Spleen (tissue), 11 donors: ENCODE results near the gene CEBPB. TPM values are rescaled to one million over a fixed set of nuclear protein-coding genes. Genes with fewer than 3 reads are reported as not detected.

ENCODE experiments used
- DNase-seq: peaks from one replicate; pipeline ENCODE4 v3.0.0-alpha.2; 2020
- H3K27ac ChIP-seq, 8 donors: fragments of 200-600 bp; sonication (generic) in 7 of 8; 1 replicate in 4 of 8; 2 replicates in 4 of 8; pipeline versions ENCODE4 v1.5.0 to v1.8.0; 2016 to 2021; ENCODE audit warnings: inconsistent platforms in 4 of 8, mild to moderate bottlenecking in 4 of 8, moderate library complexity in 1 of 8
- H3K27me3 ChIP-seq, 7 donors: fragments of 200-600 bp; sonication (generic) in 6 of 7; replicated peaks in 1 of 7; 1 replicate in 4 of 7; 2 replicates in 3 of 7; pipeline versions ENCODE4 v1.5.0 to v1.8.0; 2016 to 2021; ENCODE audit warnings: inconsistent platforms in 3 of 7, mild to moderate bottlenecking in 1 of 7
- H3K36me3 ChIP-seq, 6 donors: fragments of 200-600 bp; sonication (generic) in 5 of 6; 1 replicate in 4 of 6; 2 replicates in 2 of 6; pipeline versions ENCODE4 v1.5.0 to v1.8.0; 2016 to 2021; ENCODE audit warnings: inconsistent platforms in 2 of 6
- H3K4me1 ChIP-seq, 6 donors: fragments of 200-600 bp; sonication (generic) in 5 of 6; 1 replicate in 3 of 6; 2 replicates in 3 of 6; pipeline versions ENCODE4 v1.5.0 to v1.8.0; 2016 to 2021; ENCODE audit warnings: inconsistent platforms in 3 of 6
- H3K4me3 ChIP-seq, 8 donors: fragments of 200-600 bp; sonication (generic) in 7 of 8; 1 replicate in 4 of 8; 2 replicates in 4 of 8; pipeline versions ENCODE4 v1.5.0 to v1.8.0; 2016 to 2021; ENCODE audit warnings: inconsistent platforms in 4 of 8, mild to moderate bottlenecking in 4 of 8, moderate library complexity in 2 of 8
- H3K9me3 ChIP-seq, 8 donors: fragments of 200-600 bp; sonication (generic) in 7 of 8; 1 replicate in 4 of 8; 2 replicates in 4 of 8; pipeline versions ENCODE4 v1.5.0 to v1.8.0; 2016 to 2021; ENCODE audit warnings: inconsistent platforms in 4 of 8
- POLR2A ChIP-seq, 3 donors: fragments of 450-650 bp; IDR thresholded peaks; one replicate each; pipeline ENCODE4 v1.5.1; 2017; ENCODE audit warnings: antibody characterized with exemption in 3 of 3, mild to moderate bottlenecking in 1 of 3
- POLR2AphosphoS5 ChIP-seq, 3 donors: sonication (generic); formaldehyde crosslinking; IDR thresholded peaks; one replicate each; pipeline ENCODE4 v1.5.1; 2017; ENCODE audit warnings: antibody characterized with exemption in 3 of 3
- WGBS, 5 donors: extraction: QIAGEN DNeasy Blood & Tissue Kit in 3 of 5; methylation state at CpG; one replicate each; pipeline versions ENCODE4 v1.1.5 to v1.1.7; 2013 to 2018; 5-methylcytosine and 5-hydroxymethylcytosine counted together
- intact Hi-C: fragments of 100-400 bp; cut with DNase I; formaldehyde crosslinking; loops from one replicate; pipeline ENCODE4 v1.15.0; 2023; ENCODE audit warnings: low total_unique reads
- polyA plus RNA-seq, 3 donors: library from polyadenylated mRNA; stranded (reverse); fragments of 200-250 nt; gene quantifications; one replicate each; pipeline ENCODE4 v1.2.1, GENCODE V29; 2013
- total RNA-seq, 7 donors: library from RNA; depleted of rRNA in 3 of 7; stranded (reverse); fragments of >200 nt in 3 of 7; fragmentation: NEBNext Ultra II Directional in 4 of 7; extraction: Animal tissue kit (Norgen Biotek cat#: 25700) in 4 of 7; gene quantifications; one replicate each; pipeline versions ENCODE4 v1.1.0 to v1.2.1, GENCODE V29; 2016 to 2021
- TF ChIP-seq, protein P1 (sequence below), 11 experiments: fragments of 200-600 bp in 7 of 11; fragments of 450-650 bp in 4 of 11; sonication (generic) in 4 of 11; IDR thresholded peaks in 8 of 11; conservative IDR thresholded peaks in 3 of 11; 1 replicate in 7 of 11; 2 replicates in 4 of 11; pipeline versions ENCODE4 v1.4.0 to v1.8.0; 2016 to 2021; ENCODE audit warnings: antibody characterized with exemption in 11 of 11, inconsistent platforms in 4 of 11, mild to moderate bottlenecking in 1 of 11
- donor health status: healthy with polysubstance abuse.
- donor health status: DM: no; HTN: no; CAD: no; lungs with moderate emphysema.
- donor health status: DM: no; HTN: no; CAD: no.
- donor health status: Bipolar disorder and iron deficiency.
- donor health status: healthy.
- donor health status: DM: no; HTN: no; CAD: no.
- donor health status: DM: yes; HTN: yes; CAD: no.

Gene CEBPB
- total and polyA plus RNA-seq, 10 donors = 24.2 to 273 (median 105) TPM

DNA sequence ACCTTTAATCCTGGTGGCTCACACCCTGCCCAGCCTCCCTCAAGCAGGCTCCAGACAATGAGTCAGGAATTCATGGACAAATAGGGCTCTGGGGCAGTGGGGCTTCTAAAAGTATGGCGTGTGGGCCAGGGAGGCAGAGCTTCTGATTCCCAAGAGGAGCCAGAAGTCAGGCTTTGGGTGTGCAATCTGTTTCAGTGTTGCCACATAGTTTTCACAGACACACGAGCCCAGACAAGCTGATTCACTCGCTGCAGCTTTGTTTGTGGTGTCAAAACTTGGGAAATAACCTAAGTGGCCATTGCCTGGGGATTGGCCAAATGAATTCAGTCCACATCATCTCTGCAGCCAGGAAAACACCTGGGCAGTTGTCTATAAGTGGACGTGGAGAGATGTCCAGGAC lies 46.3 kb upstream of the CEBPB start:
- H3K4me1 ChIP-seq = peaks cover 25 to 100% (median 79%) of the 10 kb centered on the region in 6 donors
- H3K4me3 ChIP-seq = no peak overlapping the region
- H3K27me3 ChIP-seq = no peaks in the 10 kb centered on the region
- peak overlapping the region in 4 of 8 donors; percentile 3 to 90 (median 40) for H3K27ac ChIP-seq
- WGBS, 5 donors = 42 to 79% (median 54%) methylated on average over 4 of the region's 4 CpGs
- intact Hi-C loops = no loop called here
- no peak for DNase-seq
- peaks cover 2 to 67% (median 28%) of the 10 kb centered on the region in 6 donors for H3K36me3 ChIP-seq
- H3K9me3 ChIP-seq = no peaks in the 10 kb centered on the region
- TF ChIP-seq POLR2A (IDR thresholded peaks at IDR 0.05) (no peak), POLR2AphosphoS5 (IDR thresholded peaks at IDR 0.05) (no peak)
- TF ChIP-seq, protein P1, sequence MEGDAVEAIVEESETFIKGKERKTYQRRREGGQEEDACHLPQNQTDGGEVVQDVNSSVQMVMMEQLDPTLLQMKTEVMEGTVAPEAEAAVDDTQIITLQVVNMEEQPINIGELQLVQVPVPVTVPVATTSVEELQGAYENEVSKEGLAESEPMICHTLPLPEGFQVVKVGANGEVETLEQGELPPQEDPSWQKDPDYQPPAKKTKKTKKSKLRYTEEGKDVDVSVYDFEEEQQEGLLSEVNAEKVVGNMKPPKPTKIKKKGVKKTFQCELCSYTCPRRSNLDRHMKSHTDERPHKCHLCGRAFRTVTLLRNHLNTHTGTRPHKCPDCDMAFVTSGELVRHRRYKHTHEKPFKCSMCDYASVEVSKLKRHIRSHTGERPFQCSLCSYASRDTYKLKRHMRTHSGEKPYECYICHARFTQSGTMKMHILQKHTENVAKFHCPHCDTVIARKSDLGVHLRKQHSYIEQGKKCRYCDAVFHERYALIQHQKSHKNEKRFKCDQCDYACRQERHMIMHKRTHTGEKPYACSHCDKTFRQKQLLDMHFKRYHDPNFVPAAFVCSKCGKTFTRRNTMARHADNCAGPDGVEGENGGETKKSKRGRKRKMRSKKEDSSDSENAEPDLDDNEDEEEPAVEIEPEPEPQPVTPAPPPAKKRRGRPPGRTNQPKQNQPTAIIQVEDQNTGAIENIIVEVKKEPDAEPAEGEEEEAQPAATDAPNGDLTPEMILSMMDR (IDR thresholded peaks at IDR 0.05 in 8 of 11, conservative IDR thresholded peaks at IDR 0.05 in 3 of 11) = no peak

DNA sequence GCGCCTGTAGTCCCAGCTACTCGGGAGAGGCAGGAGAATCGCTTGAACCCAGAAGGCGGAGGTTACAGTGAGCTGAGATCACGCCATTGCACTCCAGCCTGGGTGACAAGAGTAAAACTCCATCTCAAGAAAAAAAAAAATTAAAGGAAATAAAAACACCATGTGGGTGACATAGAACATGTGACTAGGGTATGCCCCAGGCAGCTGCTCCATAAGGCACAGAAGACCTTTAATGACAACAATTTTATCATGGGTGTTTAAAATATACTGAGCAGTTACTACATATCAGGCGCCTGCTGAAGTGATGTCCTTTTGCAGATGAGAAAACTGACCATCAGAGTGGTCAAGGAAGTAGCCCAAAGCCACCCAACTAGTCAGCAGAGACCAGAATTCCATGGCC lies 45.1 kb upstream of the CEBPB start:
- peaks cover 30 to 100% (median 81%) of the 10 kb centered on the region in 6 donors for H3K4me1 ChIP-seq
- H3K27ac ChIP-seq = peak overlapping the region in 7 of 8 donors; percentile 76 to 92 (median 86)

DNA sequence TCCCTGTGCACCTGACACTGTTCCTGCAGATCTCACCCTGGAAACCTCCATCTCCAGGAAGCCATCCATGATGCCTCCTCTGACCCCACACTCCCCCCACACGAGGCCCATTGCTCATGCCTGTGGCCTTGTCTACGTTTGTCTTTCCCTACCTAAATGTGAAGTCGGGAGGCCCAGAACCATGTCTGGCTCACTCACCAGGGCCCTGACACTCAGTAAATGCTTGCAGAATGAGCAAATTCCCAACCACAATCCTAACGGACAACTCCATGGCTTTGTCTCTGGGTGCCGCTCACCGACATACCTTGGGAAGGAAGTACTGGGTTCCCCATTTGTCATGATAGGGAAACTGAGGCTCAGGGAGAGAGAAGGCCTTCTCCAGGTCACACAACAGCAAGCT lies 44.4 kb upstream of the CEBPB start:
- H3K4me1 ChIP-seq = peaks cover 34 to 100% (median 84%) of the 10 kb centered on the region in 6 donors
- no peak for TF ChIP-seq POLR2AphosphoS5 (IDR thresholded peaks at IDR 0.05)
- TF ChIP-seq POLR2A (IDR thresholded peaks at IDR 0.05) = no peak
- TF ChIP-seq, protein P1 (IDR thresholded peaks at IDR 0.05 in 8 of 11, conservative IDR thresholded peaks at IDR 0.05 in 3 of 11) = no peak
- H3K9me3 ChIP-seq = no peaks in the 10 kb centered on the region
- peak overlapping the region; percentile 61 to 92 (median 86) for H3K27ac ChIP-seq
- H3K36me3 ChIP-seq = peaks cover 2 to 67% (median 25%) of the 10 kb centered on the region in 6 donors
- 74 to 84% (median 76%) methylated on average over 6 of the region's 6 CpGs for WGBS, 5 donors
- no peaks in the 10 kb centered on the region for H3K27me3 ChIP-seq
- no peak for DNase-seq
- H3K4me3 ChIP-seq = peak overlapping the region in 1 of 8 donors; percentile 48
- intact Hi-C loops = no loop called here

More for the DNA sequence above, 45.1 kb upstream of the CEBPB start:
- H3K9me3 ChIP-seq = no peaks in the 10 kb centered on the region
- DNase-seq = no peak
- no peak overlapping the region for H3K4me3 ChIP-seq
- peaks cover 2 to 67% (median 26%) of the 10 kb centered on the region in 6 donors for H3K36me3 ChIP-seq
- 93 to 97% (median 94%) methylated on average over 6 of the region's 6 CpGs for WGBS, 5 donors
- H3K27me3 ChIP-seq = no peaks in the 10 kb centered on the region
- TF ChIP-seq POLR2A (IDR thresholded peaks at IDR 0.05) (no peak), POLR2AphosphoS5 (IDR thresholded peaks at IDR 0.05) (no peak)
- TF ChIP-seq, protein P1 (IDR thresholded peaks at IDR 0.05 in 8 of 11, conservative IDR thresholded peaks at IDR 0.05 in 3 of 11) = no peak
- intact Hi-C loops = no loop called here

DNA sequence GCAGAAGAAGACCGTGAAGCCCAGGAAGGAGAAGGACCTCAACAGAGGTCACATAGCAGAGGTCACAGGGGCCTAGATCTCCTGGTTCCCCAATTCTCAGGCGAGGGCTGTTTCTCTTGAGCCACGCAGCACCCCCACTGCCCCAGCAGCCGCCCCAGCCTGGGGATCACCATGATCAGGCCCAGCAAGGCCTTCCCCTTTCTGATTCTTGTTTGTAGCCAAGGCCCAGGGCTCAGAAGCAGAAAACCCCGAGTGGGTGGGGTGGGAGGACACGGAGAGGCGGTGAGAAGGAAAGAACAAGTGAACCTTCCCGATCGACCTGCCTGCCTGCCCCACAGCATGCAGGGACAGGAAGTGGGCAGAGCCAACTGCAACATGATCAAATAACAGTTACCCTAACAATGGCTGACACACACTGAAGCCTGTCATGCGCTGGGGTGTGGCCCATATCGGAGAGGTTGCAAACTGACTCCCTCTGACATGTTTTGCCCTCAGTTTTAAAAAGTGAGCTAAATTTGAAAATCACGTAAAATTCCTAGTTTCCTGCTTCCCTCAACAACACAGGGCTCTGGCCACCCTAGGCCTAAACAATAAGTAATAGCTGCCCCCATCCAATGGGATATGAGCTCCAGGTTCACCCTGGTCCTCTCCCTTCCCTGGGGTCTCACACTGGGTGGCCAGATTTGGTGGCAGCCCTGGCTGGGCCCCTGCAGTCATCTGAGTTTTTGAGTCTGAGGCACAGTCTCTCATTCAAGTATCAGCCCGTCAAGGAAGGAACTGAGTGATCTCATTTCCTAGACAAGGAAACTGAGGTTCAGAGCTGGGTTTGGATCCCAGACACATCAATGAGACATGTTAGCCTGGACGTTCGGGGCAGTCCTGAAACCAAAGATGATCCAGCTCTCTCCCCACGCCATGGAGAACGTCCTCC lies 43.6 kb upstream of the CEBPB start:
- no peaks in the 10 kb centered on the region for H3K9me3 ChIP-seq
- peak overlapping the region in 2 of 8 donors; percentile 7 to 48 for H3K4me3 ChIP-seq
- WGBS, 5 donors = 20 to 41% (median 21%) methylated on average over 15 to 17 of the region's 17 CpGs
- H3K36me3 ChIP-seq = peaks cover 2 to 61% (median 17%) of the 10 kb centered on the region in 6 donors
- TF ChIP-seq, protein P1 (IDR thresholded peaks at IDR 0.05 in 8 of 11, conservative IDR thresholded peaks at IDR 0.05 in 3 of 11) = no peak
- no peak for TF ChIP-seq POLR2A (IDR thresholded peaks at IDR 0.05)
- TF ChIP-seq POLR2AphosphoS5 (IDR thresholded peaks at IDR 0.05) = peak; percentile 72 to 78 (median 72)
- no peaks in the 10 kb centered on the region for H3K27me3 ChIP-seq
- peak; percentile 92 for DNase-seq
- intact Hi-C loops = no loop called here
- H3K4me1 ChIP-seq = peaks cover 37 to 100% (median 85%) of the 10 kb centered on the region in 6 donors
- H3K27ac ChIP-seq = peak overlapping the region; percentile 61 to 92 (median 86)
